Hepatocyte (in vitro differentiated cells): ENCODE measurements around the gene STIM1. TPM values are rescaled to one million over a fixed set of nuclear protein-coding genes. Genes with fewer than 3 reads are reported as not detected.

Experiments
- DNase-seq: peaks from one replicate; pipeline ENCODE4 v3.0.0-alpha.2; 2016; ENCODE audit warnings: low spot score
- H2AFZ ChIP-seq: fragments of 200-600 bp; sonication (generic); 2 replicates; pipeline ENCODE4 v1.6.0; 2016; ENCODE audit warnings: antibody characterized with exemption, mild to moderate bottlenecking
- H3K27ac ChIP-seq: fragments of 200-600 bp; sonication (generic); 2 replicates; pipeline ENCODE4 v1.5.1; 2016; ENCODE audit warnings: mild to moderate bottlenecking
- H3K27me3 ChIP-seq: fragments of 200-600 bp; sonication (generic); 2 replicates; pipeline ENCODE4 v1.6.1; 2016
- H3K36me3 ChIP-seq: fragments of 200-600 bp; sonication (generic); replicated peaks from 2 replicates; pipeline ENCODE4 v1.5.1; 2016; ENCODE audit warnings: low read depth; ENCODE audit not compliant: insufficient read depth
- H3K4me1 ChIP-seq: fragments of 200-600 bp; sonication (generic); 2 replicates; pipeline ENCODE4 v1.5.1; 2016; ENCODE audit warnings: mild to moderate bottlenecking, moderate library complexity; ENCODE audit not compliant: insufficient read depth
- H3K4me2 ChIP-seq: fragments of 200-600 bp; sonication (generic); 2 replicates; pipeline ENCODE4 v1.6.0; 2016
- H3K4me3 ChIP-seq: fragments of 200-600 bp; sonication (generic); 2 replicates; pipeline ENCODE4 v1.5.1; 2016; ENCODE audit warnings: mild to moderate bottlenecking
- H3K79me2 ChIP-seq: fragments of 200-600 bp; sonication (generic); 2 replicates; pipeline ENCODE4 v1.6.0; 2017; ENCODE audit warnings: mild to moderate bottlenecking
- H3K9me2 ChIP-seq: fragments of 200-600 bp; sonication (generic); replicated peaks from 2 replicates; pipeline ENCODE4 v1.6.0; 2017; ENCODE audit warnings: mild to moderate bottlenecking; ENCODE audit not compliant: insufficient read depth
- H3K9me3 ChIP-seq: fragments of 200-600 bp; sonication (generic); 2 replicates; pipeline ENCODE4 v1.5.1; 2016; ENCODE audit warnings: low read depth, mild to moderate bottlenecking
- H4K20me1 ChIP-seq: fragments of 200-600 bp; sonication (generic); 2 replicates; pipeline ENCODE4 v1.6.0; 2016; ENCODE audit warnings: mild to moderate bottlenecking; ENCODE audit not compliant: insufficient read depth, poor library complexity, severe bottlenecking
- EZH2 ChIP-seq: fragments of 200-600 bp; sonication (generic); IDR thresholded peaks from 2 replicates; pipeline ENCODE4 v1.6.1; 2016; ENCODE audit warnings: antibody characterized with exemption, mild to moderate bottlenecking, borderline replicate concordance
- EZH2phosphoT487 ChIP-seq: fragments of 200-600 bp; sonication (generic); IDR thresholded peaks from one replicate; pipeline ENCODE4 v1.6.1; 2018; ENCODE audit warnings: antibody characterized with exemption, mild to moderate bottlenecking, low read depth, moderate library complexity; ENCODE audit not compliant: unreplicated experiment, severe bottlenecking
- WGBS: methylation state at CpG from one replicate; pipeline ENCODE4 v1.1.6; 2016; ENCODE audit warnings: low lambda C conversion rate; ENCODE audit errors: missing lambda C conversion rate; 5-methylcytosine and 5-hydroxymethylcytosine counted together
- polyA plus RNA-seq: library from polyadenylated mRNA; unstranded; fragments of >200 nt; fragmentation: Nextera tagmentation; extraction: Ambion mirVana; gene quantifications from 2 replicates; pipeline ENCODE4 v1.2.1, GENCODE V29; 2016
- total RNA-seq: library from RNA; depleted of rRNA; stranded (reverse); fragments of >200 nt; gene quantifications from 2 replicates; pipeline ENCODE4 v1.2.3, GENCODE V29; 2014
- TF ChIP-seq, protein P1 (sequence below): fragments of 200-600 bp; sonication (generic); IDR thresholded peaks from 2 replicates; pipeline ENCODE4 v1.5.1; 2016; ENCODE audit warnings: antibody characterized with exemption, mild to moderate bottlenecking; ENCODE audit not compliant: poor library complexity

STIM1 gene
- total and polyA plus RNA-seq, 2 experiments from 2014 or later = 18.5 to 19.6 TPM

DNA sequence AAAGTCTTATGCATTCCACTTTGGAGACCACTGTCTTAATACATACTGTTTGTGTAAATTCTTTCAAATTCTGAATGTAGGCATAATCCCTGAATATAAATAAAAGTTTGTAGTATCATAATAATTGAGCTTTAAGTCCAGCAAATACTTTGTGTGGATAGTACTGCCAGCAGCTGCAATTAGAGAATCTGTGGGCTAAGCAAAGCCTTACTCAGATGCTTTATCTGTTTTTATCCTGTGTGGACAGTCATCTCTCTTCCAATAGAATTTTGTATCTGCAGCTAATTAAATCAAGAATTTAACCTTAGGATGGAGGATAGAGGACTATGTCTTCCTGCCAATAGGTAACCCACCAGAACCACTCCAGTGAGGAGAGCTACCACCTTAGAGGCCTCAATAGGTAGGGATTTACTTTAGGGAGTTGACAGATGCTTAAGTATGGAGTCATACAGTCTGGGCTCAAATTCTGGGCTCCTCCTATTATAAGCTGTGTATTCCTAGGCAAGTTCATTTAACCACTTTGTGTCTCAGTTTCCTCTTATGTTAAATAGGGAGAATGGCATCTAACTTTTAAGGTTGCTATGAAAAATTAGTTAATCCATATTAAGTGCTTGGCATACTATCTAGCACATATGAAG, 71.1 kb downstream of the STIM1 start:
- Histone ChIP-seq H3K4me3 (no peak overlapping the region), H3K27ac (no peak overlapping the region), H3K36me3 (no peaks in the 10 kb centered on the region), H4K20me1 (no peaks in the 10 kb centered on the region), H3K4me1 (peaks cover 13% of the 10 kb centered on the region), H3K79me2 (peaks cover 3% of the 10 kb centered on the region), H3K4me2 (no peak overlapping the region), H2AFZ (no peak overlapping the region), H3K9me2 (no peaks in the 10 kb centered on the region), H3K27me3 (no peaks in the 10 kb centered on the region), H3K9me3 (no peaks in the 10 kb centered on the region)
- TF ChIP-seq EZH2phosphoT487 (no peak), EZH2 (no peak)
- TF ChIP-seq, protein P1, sequence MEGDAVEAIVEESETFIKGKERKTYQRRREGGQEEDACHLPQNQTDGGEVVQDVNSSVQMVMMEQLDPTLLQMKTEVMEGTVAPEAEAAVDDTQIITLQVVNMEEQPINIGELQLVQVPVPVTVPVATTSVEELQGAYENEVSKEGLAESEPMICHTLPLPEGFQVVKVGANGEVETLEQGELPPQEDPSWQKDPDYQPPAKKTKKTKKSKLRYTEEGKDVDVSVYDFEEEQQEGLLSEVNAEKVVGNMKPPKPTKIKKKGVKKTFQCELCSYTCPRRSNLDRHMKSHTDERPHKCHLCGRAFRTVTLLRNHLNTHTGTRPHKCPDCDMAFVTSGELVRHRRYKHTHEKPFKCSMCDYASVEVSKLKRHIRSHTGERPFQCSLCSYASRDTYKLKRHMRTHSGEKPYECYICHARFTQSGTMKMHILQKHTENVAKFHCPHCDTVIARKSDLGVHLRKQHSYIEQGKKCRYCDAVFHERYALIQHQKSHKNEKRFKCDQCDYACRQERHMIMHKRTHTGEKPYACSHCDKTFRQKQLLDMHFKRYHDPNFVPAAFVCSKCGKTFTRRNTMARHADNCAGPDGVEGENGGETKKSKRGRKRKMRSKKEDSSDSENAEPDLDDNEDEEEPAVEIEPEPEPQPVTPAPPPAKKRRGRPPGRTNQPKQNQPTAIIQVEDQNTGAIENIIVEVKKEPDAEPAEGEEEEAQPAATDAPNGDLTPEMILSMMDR = no peak
- no peak for DNase-seq

GRCh38 chr11:3927129-3927796, 71.8 kb downstream of the STIM1 start:
- Histone ChIP-seq H3K79me2 (peaks cover 3% of the 10 kb centered on the region), H3K27ac (no peak overlapping the region), H3K4me1 (peaks cover 13% of the 10 kb centered on the region), H2AFZ (no peak overlapping the region), H3K27me3 (no peaks in the 10 kb centered on the region), H3K36me3 (no peaks in the 10 kb centered on the region), H3K4me3 (no peak overlapping the region), H3K9me2 (no peaks in the 10 kb centered on the region), H3K9me3 (no peaks in the 10 kb centered on the region), H4K20me1 (no peaks in the 10 kb centered on the region), H3K4me2 (no peak overlapping the region)
- WGBS = 81% methylated on average over 6 of the region's 6 CpGs
- TF ChIP-seq, protein P1 = no peak
- TF ChIP-seq EZH2 (no peak), EZH2phosphoT487 (no peak)
- no peak for DNase-seq

DNA sequence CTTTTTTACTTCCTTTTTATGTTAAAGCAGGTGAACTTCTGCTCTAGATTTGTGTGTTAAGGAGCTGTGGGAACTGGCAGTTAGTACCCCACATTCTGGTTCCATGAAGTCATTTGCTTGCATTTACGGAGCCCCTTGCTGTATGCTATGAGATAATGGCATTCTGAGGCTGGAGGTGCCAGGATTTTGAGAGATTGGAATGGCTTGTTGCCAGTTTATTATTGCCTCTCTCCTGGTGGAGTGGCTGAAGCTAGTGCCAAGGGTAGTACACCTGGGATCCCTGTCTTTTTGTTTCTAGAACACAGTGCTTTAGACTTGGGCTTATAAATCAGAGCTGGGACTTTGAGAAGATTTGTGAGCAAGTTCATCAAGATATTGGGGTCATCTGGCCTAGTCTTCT, 73.8 kb downstream of the STIM1 start:
- Histone ChIP-seq H3K4me1 (peaks cover 20% of the 10 kb centered on the region), H2AFZ (no peak overlapping the region), H4K20me1 (no peaks in the 10 kb centered on the region), H3K27ac (peak overlapping the region; percentile 9), H3K4me3 (no peak overlapping the region), H3K27me3 (no peaks in the 10 kb centered on the region), H3K9me2 (no peaks in the 10 kb centered on the region), H3K36me3 (no peaks in the 10 kb centered on the region), H3K4me2 (no peak overlapping the region), H3K9me3 (no peaks in the 10 kb centered on the region), H3K79me2 (peaks cover 2% of the 10 kb centered on the region)
- no peak for DNase-seq
- TF ChIP-seq EZH2phosphoT487 (no peak), EZH2 (no peak)
- TF ChIP-seq, protein P1 = no peak
- 56% methylated on average over 1 of the region's 1 CpG for WGBS
